ENCODE data around the gene CLEC20A.
A peak's percentile ranks its signal among the peaks of the same experiment; 100 is the strongest.

Gene CLEC20A

DNA sequence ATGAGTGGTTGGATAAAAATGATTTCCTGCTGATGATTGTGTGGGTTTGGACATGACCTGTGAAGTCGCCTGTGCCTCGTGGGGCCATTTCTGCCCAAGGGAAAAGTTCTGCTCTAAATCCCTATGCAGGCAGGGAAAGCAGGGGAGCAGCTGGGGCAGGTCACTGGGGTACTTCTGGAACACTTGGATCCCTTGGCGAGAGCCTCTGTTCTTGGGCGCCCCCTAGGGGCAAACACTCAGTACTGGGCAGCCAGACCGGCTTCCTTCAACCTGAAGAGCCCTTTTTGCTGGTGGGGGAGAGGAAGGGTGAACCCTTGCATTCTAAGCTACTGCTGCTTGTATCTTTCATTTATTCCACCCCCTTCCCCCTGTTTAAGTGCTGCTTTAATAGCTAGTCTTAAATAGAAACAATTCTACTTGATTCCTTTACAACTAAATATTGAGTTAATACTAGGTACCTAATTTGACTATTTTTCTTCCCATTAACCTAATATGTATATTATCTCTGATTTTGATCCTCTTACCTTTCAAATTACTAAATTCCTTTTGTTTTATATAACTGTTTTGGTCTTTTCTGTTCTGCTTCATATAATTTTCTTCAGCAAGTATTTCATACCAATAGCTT lies 5.1 kb upstream of the CLEC20A start:
- TF ChIP-seq, protein P1, sequence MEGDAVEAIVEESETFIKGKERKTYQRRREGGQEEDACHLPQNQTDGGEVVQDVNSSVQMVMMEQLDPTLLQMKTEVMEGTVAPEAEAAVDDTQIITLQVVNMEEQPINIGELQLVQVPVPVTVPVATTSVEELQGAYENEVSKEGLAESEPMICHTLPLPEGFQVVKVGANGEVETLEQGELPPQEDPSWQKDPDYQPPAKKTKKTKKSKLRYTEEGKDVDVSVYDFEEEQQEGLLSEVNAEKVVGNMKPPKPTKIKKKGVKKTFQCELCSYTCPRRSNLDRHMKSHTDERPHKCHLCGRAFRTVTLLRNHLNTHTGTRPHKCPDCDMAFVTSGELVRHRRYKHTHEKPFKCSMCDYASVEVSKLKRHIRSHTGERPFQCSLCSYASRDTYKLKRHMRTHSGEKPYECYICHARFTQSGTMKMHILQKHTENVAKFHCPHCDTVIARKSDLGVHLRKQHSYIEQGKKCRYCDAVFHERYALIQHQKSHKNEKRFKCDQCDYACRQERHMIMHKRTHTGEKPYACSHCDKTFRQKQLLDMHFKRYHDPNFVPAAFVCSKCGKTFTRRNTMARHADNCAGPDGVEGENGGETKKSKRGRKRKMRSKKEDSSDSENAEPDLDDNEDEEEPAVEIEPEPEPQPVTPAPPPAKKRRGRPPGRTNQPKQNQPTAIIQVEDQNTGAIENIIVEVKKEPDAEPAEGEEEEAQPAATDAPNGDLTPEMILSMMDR (IDR thresholded peaks at IDR 0.05; ENCODE audit: low read depth, low read length, missing control alignments): peak; percentile 97
- DNase-seq (ENCODE audit: low read depth): peak; percentile 12
- no peak overlapping the region for H3K4me3 ChIP-seq (ENCODE audit: low read depth, low read length)

DNA sequence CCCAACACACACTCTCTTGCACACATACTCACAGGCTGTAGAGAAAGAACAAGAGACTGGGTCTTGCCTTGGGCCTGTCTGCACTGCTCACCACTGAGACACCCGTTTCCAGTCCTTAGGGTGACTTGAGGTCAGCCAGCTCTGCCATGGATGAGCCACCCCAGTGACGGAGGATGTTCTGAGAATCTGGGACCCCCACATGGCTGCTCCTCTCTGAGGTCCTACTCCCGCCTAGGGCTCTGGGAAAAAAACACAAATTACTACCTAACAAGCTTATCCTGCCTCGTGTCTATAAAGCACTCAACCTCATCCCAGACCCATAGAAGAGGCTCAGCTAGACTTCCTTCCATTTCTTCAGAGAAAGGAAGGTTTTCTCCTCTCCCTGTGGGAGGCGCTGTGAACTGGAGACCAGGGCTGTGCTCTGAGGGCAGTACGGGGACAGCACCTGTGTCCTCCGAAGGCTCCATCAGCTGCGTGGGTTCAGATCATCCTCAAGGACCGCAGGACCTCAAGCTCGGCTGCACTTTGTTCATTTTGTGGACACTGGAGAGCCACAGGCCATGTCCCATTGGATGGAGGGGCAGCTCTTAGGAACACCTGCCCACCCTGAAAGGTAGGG lies 4.3 kb upstream of the CLEC20A start:
- no peak for DNase-seq (ENCODE audit: low read depth)

DNA sequence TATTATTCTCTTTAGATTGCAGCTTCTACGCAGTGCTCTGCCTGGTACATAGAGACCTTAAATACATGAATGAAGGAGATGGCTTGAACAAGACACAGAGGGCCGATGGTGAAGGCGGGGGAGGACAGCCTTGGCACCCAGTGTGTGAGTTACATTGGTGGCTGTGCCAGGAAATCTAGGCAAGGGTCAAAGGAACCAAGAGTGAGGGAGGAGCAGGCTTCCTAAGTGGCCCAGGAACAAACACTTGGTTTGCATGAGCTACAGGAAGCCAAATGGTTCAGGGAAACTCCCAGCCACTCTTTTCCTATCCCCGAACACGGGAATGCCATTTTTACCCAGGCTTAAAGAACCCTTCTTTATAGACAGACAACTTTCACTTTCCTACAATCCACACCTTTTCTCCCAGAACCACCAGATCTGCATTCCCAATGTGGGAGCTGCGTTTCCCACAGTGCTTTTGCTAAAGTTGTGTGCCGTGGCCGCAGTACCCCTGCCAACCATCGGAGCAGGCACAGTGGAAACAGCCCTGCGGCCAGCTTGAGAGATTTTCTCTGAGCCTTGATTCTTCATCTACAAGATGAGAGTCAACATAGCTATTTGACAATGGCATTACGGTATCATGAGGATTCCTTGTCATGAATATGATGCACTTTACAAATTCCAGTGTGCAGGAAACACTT lies 3.5 kb upstream of the CLEC20A start:
- DNase-seq (ENCODE audit: low read depth): no peak
- H3K4me3 ChIP-seq (ENCODE audit: low read depth, low read length): no peak overlapping the region

More for the DNA sequence above, 4.3 kb upstream of the CLEC20A start:
- TF ChIP-seq, protein P1 (IDR thresholded peaks at IDR 0.05; ENCODE audit: low read depth, low read length, missing control alignments): no peak
- H3K4me3 ChIP-seq (ENCODE audit: low read depth, low read length): no peak overlapping the region

DNA sequence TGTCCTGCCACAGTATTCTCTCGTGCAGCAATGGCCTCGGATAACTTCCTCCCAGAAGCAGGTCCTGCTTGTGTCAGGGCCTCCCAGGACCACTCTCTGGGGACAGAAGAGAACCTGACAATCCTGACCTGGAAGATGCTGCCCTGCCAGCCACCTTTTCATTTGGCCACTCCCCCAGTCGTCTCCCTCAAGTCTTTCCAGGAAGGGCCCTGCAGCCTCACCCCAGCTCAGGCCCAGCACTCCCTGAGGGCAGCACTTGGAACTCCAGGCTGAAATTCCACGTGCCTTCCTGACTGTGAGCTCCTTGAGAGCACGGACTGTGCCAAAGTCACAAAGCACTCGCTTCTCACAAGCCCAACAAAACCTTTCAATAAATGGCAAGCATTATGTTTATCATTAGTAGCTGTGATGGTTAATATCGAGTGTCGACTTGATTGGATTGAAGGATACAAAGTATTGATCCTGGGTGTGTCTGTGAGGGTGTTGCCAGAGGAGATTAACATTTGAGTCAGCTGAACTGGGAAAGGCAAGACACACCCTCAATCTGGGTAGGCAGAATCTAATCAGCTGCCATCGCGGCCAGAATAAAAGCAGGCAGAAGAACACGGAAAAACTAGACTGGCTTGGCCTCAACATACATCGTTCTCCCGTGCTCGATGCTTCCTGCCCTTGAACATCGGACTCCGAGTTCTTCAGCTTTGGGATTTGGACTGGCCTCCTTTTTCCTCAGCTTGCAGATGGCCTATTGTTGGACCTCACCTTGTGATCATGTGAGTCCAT lies 2.3 kb upstream of the CLEC20A start:
- H3K4me3 ChIP-seq (ENCODE audit: low read depth, low read length): no peak overlapping the region
- DNase-seq (ENCODE audit: low read depth): no peak
- TF ChIP-seq, protein P1 (IDR thresholded peaks at IDR 0.05; ENCODE audit: low read depth, low read length, missing control alignments): no peak

More for the DNA sequence above, 3.5 kb upstream of the CLEC20A start:
- TF ChIP-seq, protein P1 (IDR thresholded peaks at IDR 0.05; ENCODE audit: low read depth, low read length, missing control alignments): peak; percentile 28

DNA sequence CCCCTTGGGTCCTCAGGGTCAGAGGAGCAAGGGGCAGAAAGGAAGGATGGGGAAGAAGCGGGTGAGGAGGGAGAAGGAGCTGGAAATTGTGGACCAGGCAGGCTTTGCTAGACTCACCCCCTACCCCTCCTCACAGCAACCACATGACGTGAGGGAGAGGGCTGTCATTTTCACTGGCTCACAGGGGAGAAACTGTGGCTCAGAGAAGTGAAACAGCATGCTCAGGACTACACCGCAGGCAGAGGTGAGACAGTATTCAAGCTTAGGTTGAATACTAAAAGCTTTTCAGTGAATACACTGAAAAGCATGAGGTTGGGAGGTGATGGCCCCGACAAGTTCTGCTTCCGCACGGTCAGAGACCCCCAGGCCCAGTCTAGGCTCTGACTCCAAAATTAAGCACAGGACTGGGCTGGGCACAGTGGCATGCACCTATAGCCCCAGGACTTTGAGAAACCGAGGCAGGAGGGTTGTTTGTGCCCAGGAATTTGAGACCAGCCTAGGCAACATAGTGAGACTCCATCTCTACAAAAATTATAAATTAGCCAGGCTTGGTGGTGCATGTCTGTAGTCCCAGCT lies 1.2 kb upstream of the CLEC20A start:
- TF ChIP-seq, protein P1 (IDR thresholded peaks at IDR 0.05; ENCODE audit: low read depth, low read length, missing control alignments): no peak
- no peak overlapping the region for H3K4me3 ChIP-seq (ENCODE audit: low read depth, low read length)
- DNase-seq (ENCODE audit: low read depth): no peak

DNA sequence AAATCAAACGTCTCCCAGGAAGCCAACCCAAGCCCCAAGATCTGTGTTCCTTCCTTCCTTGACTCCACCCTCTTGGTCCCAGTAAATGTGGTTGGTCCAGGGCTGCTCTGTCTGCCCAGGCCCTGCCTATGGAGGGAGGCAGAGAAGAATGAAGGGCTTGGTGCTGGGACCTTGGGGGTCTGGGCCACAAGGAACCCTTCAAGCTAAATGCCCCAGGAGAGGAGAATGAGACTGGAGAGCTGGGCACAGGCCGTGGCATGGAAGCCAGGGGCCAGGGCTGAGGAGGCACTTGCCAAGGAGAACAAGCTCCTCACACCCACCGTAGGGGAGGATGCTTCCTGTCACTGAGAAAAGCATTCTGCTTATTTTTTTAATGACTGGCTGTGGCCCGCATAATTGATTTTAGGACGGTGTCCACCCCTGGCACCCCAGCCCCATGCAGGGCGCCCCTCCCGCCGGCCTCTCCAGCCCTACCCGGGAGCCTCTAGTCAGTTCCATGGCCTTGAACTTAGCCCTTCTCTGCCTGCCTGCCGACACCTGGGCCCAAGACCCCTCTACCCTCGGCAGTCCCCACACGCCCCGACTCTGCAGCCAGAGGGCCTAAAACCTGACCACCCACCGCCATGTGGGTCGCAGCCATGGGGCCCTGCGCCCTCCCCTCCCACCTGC lies 889 bp downstream of the CLEC20A start:
- no peak overlapping the region for H3K4me3 ChIP-seq (ENCODE audit: low read depth, low read length)
- DNase-seq (ENCODE audit: low read depth): no peak
- TF ChIP-seq, protein P1 (IDR thresholded peaks at IDR 0.05; ENCODE audit: low read depth, low read length, missing control alignments): no peak

Measured in GM12864 (cell line).